Measurements from ENCODE around the gene RAPGEF1. TPM values are rescaled to one million over a fixed set of nuclear protein-coding genes. Genes with fewer than 3 reads are reported as not detected.
"Not testable (repeated sequence)": the region's sequence is repeated elsewhere in the genome, so short reads cannot be mapped to it uniquely, and the experiment has no call there.

RAPGEF1 gene
- total RNA-seq, 1 donor from 2014 or later: 217 TPM

GRCh38 chr9:131693651-131694597 lies 46.0 kb downstream of the RAPGEF1 start:
- intact Hi-C loops (cut with micrococcal nuclease): loop anchor here (2.0 kb wide), 1 partner anchor 15 kb away; no protein-coding TSS in a partner anchor

GRCh38 chr9:131692612-131693562 lies 47.0 kb downstream of the RAPGEF1 start:
- intact Hi-C loops (cut with micrococcal nuclease): no loop called here

DNA sequence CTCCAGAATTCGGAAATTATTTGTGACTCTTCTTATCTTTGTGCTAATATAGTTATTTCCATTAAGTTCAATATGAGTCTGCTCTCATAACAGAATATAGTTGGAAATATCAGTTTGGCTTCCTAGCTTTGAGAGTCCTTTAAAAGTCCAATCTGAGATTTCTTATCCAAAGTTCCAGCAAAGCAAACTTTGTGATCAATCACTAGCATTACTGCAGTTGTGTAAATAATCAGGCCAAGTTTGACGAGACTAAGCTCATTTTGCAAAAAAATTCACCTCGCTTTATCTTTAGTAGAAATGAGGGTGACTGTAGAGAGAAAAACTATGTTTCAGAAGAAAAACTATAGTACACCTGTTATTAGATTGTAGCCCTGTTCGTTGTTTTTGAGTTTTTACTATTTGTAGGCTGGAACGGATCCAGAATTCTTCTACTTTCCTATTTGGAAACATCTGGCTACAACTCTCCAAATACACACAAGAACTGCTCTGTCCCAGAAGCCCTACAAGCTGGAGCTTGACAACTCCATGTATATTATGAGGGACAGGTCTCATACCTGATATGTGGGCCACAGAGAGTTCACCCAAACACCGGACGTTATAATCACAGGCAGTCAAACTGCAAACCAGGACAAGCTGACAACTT lies 47.8 kb downstream of the RAPGEF1 start:
- intact Hi-C loops (cut with micrococcal nuclease): no loop called here

DNA sequence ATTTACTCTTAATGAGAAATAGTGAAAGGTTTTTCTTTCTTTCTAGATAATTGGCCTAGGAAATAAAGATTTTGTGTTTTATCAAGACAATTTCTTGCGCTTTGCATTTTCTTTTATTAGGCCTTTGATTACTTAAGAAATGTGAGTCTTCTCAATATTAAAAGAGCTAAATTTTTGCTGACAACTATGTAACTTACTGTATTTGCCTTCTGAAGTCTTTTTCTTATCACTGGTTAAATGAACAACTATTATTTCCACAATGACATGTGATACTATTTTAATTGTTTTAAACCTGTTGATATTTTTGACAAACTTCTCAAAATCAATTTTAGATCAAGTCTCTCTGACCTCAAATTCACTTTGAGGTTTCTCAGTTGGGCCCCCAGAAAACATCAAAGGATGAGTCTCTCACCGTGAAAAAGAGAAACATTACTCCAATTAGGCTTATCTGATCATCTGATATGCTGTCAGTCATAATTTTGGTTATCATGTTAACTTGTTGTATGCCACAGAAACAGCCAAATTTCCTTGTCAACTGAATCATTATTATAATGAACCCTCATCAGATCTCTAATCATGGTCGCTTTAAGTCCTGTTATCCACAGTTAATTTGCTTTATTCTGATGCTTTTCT lies 48.8 kb downstream of the RAPGEF1 start:
- intact Hi-C loops (cut with micrococcal nuclease): no loop called here

DNA sequence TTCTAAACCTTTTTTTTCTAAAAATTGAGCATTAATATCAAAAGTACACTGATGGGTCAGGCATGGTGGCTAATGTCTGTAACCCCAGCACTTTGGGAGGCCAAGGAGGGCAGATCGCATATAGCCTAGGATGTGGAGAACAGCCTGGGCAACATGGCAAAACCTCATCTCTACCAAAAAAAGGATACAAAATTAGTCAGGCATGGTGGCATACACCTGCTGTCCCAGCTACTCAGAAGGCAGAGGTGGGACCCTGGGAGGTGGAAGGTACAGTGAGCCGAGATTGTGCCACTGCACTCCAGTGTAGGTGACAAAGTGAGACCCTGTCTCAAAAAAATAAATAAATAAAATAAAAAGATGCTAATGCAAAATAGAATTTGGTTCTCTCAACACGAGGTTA lies 49.4 kb downstream of the RAPGEF1 start:
- intact Hi-C loops (cut with micrococcal nuclease): no loop called here

DNA sequence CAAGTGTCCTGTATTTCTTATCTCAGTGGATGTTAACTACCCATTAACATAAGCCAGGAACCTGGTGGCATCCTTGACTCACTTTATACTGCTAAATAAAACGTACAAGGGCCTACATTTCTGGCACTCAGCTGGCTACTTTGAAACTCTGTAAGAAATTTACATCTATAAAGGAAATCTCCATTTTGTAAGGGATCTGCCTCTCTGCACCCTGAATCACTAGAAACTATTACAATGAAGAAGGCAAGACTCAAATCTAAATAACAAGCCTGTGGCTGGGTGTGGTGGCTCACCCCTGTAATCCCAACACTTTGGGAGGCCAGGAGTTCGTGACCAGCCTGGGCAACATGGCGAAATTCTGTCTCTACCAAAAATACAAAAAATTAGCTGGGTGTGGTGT lies 51.5 kb downstream of the RAPGEF1 start:
- intact Hi-C loops (cut with micrococcal nuclease): no loop called here

DNA sequence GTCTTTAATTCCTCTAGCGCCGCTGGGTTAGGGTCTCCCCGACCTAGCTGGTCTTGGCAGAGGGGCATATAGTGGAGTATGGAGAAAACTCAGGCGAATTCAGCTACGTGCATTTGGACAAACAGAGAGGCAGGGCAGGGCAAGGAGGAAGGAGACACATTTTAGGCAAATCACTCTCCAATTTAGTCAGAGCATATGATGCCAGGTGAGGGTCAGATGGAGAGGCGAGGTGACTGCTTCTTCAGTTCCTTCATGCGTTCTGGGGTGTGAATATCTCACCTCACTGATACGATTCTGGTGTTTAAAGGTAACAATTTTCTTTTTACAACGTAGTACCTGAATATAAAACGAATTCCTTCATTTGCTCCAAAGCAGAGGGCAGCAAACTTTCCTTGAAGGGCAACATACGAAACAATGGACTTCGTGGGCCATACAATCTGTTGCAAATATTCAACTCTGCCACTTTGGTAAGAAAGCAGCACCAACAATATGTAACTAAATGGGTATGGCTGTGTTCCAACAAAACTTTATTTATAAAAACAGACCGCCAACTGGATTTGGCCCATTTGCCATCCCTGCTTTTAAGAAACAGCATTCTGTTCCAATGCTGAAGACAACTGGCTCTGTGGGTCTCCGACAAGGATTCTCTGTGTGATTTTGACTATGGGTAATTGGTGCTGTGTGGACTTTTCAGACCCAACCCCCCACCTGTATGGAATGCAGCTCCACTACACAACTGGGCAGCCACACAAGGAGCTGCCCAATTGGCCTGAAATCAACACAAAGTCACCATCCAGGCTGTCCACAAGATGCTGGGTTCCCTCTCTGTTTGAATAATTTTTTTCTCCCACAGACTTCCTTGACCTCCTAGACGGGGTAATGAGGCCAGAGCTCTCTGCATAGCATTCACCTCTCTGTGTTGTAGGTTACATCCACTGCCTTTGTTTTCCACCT lies 53.8 kb downstream of the RAPGEF1 start:
- intact Hi-C loops (cut with micrococcal nuclease): no loop called here

GRCh38 chr9:131683094-131683493 lies 56.8 kb downstream of the RAPGEF1 start:
- intact Hi-C loops (cut with micrococcal nuclease): not testable (repeated sequence)

- intact Hi-C loops (cut with micrococcal nuclease): no loop called here
Measured at GRCh38 chr9:131682261-131682660, 57.6 kb downstream of the RAPGEF1 start.

DNA sequence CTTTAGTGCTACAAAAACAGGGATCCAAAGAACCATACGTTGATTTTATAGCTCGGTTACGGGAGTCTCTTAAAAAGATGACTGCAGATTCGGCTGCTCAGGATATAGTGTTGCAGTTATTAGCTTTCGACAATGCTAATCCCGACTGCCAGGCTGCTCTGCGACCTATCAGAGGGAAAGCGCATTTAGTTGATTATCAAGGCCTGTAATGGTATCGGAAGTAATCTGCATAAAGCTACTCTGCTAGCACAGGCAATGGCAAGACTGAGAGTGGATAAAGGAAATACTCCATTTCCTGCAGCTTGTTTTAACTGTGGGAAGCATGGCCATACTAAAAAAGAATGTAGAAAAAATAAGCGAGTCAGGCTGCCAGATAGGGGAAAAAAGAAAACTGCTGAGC lies 58.0 kb downstream of the RAPGEF1 start:
- intact Hi-C loops (cut with micrococcal nuclease): not testable (repeated sequence)

DNA sequence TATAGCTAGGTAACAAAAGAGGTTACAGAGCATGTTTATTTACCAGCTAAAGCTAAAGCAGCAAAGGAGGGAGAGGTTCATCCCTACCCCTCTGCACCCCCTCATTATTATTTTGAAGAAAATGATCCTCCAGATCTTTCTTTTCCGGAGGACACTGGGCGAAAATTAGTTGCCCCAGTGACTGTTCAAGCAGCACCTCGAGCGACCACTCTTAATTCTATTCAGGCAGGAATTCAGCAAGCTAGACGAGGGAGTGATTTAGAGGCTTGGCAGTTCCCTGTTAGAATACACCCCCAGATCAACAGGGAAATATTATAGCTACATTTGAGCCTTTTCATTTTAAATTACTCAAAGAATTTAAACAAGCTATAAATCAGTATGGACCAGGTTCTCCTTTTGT lies 58.8 kb downstream of the RAPGEF1 start:
- intact Hi-C loops (cut with micrococcal nuclease): not testable (repeated sequence)

DNA sequence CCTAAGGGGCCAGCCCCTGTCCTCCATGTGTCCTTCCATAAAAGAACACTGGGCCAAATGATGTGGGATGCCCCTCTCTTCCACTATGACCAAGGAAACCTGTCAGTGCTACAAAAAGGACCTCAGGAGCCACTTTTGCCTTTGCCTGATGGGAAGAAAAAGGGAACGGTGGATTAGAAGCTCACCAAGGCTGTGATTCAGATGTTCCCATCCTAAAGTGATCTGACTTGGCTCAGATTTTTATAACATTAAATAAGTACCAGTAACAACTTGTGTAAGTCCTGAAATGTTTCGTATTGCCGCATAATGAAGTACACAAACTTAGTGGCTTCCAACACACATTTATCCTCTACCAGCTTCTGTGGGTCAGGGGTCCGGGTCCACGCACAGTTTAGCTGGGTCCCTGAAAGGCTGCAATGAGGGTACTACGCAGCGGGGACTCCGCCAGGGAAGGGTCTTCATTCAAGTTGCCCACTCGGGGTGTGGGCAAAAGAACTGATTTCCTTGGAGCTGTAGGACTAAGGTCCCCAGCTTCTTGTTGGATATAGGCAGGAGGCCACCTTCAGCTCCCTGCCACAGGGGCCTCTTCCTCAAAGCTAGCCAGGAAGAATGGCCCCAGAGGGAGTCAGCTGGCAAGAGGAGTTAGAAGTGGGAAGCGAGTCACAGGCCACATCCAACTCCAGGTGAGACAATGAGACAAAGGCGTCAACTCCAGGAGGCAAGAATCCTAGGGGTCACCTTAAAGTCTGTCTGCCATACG lies 60.4 kb downstream of the RAPGEF1 start:
- intact Hi-C loops (cut with micrococcal nuclease): loop anchor here (2.0 to 5.0 kb wide), 3 partner anchors 177 to 563 kb away; partner anchors contain the start of genes NUP214 and POMT1

GRCh38 chr9:131678499-131679111 lies 61.3 kb downstream of the RAPGEF1 start:
- intact Hi-C loops (cut with micrococcal nuclease): loop anchor here (1.0 to 5.0 kb wide), 9 partner anchors 22 to 564 kb away; partner anchors contain the start of genes NUP214 and POMT1

DNA sequence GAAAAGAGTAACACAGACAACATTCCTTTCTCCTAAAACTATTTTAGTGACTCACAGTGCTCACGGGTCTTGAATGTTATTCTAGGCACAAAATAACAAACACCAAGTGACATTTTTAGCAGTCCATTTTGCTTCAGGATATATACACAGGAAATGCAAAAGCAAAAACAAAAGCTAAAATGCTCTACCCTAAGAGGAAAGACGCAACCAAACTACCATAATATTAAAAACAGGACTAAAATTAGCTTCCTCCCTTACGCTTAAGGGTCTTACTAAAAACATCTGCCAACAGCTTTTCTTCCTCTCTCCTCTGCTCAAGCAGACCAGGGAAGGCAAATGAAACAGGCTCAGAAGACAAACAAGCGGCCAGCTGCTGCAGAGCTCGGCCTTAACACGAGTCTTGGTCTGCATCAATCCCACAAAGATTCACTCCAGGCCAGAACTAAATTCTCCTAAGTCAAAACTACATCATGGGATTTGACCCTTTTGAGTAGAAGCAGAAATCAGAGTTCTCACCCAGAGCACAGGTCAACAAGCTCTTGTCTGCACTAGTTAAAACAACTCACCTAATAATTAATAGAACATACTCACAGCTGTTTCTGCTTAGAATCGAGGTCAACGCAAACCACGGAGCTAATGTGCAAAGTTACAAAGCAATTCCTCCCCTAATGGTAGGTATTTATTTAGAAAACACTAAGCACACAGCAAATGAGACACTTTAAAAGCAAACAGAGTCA lies 62.3 kb downstream of the RAPGEF1 start:
- intact Hi-C loops (cut with micrococcal nuclease): loop anchor here (1.0 to 5.0 kb wide), 10 partner anchors 9 to 565 kb away; partner anchors contain the start of genes NUP214 and POMT1

DNA sequence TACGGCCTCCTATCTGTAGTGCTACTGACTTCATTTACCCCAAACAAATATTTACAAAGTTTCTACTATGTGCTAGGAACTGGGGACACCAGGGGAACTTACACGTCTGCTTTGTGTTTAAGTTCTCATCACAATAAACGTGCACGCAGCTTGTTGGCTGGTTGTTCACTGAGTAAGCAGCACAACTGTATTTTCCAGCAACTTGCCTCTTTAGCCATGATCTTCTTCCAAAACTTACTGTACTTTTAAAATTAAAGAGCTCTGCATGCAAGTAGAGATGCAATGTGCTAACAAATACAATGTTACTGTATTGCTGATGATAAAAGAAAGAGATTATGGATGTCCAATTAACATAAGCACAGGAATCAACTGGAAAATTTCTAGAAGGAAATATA lies 62.8 kb downstream of the RAPGEF1 start:
- intact Hi-C loops (cut with micrococcal nuclease): loop anchor here (1.0 to 5.0 kb wide), 2 partner anchors 9 to 565 kb away; no protein-coding TSS in a partner anchor

GRCh38 chr9:131676431-131676972 lies 63.4 kb downstream of the RAPGEF1 start:
- intact Hi-C loops (cut with micrococcal nuclease): loop anchor here (5.0 kb wide), 1 partner anchor 566 kb away; no protein-coding TSS in a partner anchor

DNA sequence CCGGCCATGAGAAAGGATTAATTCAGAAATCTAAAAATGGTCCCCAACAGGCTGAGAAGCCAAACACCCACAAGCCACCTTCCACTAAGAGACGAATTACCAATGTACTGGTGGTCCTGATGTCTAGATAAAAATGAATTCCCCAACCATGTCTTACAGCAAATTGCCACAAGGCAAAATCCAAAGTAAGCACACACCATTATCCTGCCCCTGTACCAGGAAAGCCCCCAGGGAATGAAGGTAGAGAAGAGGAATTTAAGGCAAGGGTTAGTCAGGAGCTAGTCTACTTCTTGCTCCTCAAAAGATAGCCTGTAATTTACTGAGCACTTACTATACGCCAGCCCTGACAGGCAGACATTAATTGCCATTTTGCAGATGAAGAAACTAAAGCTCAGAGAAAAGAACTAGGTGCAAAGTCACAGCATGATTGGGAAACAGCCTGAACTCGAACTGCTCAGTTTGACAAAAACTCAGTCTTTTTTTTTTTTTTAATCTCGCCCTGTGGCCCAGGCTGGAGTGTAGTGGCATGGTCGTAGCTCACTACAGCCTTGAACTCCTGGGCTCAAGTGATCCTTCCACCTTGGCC lies 64.3 kb downstream of the RAPGEF1 start:
- intact Hi-C loops (cut with micrococcal nuclease): loop anchor here (5.0 kb wide), 1 partner anchor 567 kb away; no protein-coding TSS in a partner anchor
